ENCODE measurements around the gene ARHGDIG.

The ARHGDIG gene

GRCh38 chr16:259814-260253, 20.6 kb upstream of the ARHGDIG start:
- Histone ChIP-seq H3K9ac (peak overlapping the region in 1 of 11 experiments; percentile 20; a peak in 1 of 22 replicates), H4K20me1 (peaks cover 0 to 50% (median 0%) of the 10 kb centered on the region in 11 experiments; a peak in 7 of 22 replicates), H3K27ac (peak overlapping the region in 2 of 11 experiments; percentile 20 to 21; a peak in 4 of 22 replicates), H3K4me2 (peak overlapping the region in 4 of 11 experiments; percentile 43 to 71 (median 56); a peak in 9 of 22 replicates), H3K36me3 (peaks cover 69 to 94% (median 88%) of the 10 kb centered on the region in 11 experiments), H3K4me3 (no peak overlapping the region), H3K27me3 (no peaks in the 10 kb centered on the region), H3K9me3 (replicated peaks in 1 of 11) (peaks cover 0 to 8% (median 0%) of the 10 kb centered on the region in 11 experiments; a peak in 3 of 22 replicates), H3K4me1 (peaks cover 5 to 31% (median 22%) of the 10 kb centered on the region in 10 experiments)
- TF ChIP-seq Cebpa-rat (IDR thresholded peaks at IDR 0.05): no peak

GRCh38 chr16:260326-260725, 20.1 kb upstream of the ARHGDIG start:
- peaks cover 0 to 55% (median 0%) of the 10 kb centered on the region in 11 experiments; a peak in 7 of 22 replicates for H4K20me1 ChIP-seq
- no peak for TF ChIP-seq Cebpa-rat (IDR thresholded peaks at IDR 0.05)
- H3K27me3 ChIP-seq: no peaks in the 10 kb centered on the region
- H3K9me3 ChIP-seq (replicated peaks in 1 of 11): peaks cover 0 to 7% (median 0%) of the 10 kb centered on the region in 11 experiments; a peak in 3 of 22 replicates
- H3K27ac ChIP-seq: peak overlapping the region in 1 of 11 experiments; percentile 20; a peak in 1 of 22 replicates
- no peak overlapping the region for H3K4me3 ChIP-seq
- peaks cover 5 to 26% (median 17%) of the 10 kb centered on the region in 10 experiments; a peak in 19 of 20 replicates for H3K4me1 ChIP-seq
- no peak overlapping the region for H3K9ac ChIP-seq
- peaks cover 70 to 94% (median 88%) of the 10 kb centered on the region in 11 experiments for H3K36me3 ChIP-seq
- H3K4me2 ChIP-seq: no peak overlapping the region

- Histone ChIP-seq H3K4me3 (no peak overlapping the region), H3K4me1 (peaks cover 0 to 18% (median 12%) of the 10 kb centered on the region in 10 experiments; a peak in 16 of 20 replicates), H3K9ac (no peak overlapping the region; a peak in 1 of 22 replicates), H4K20me1 (peaks cover 0 to 64% (median 0%) of the 10 kb centered on the region in 11 experiments; a peak in 9 of 22 replicates), H3K27ac (no peak overlapping the region), H3K36me3 (peaks cover 66 to 94% (median 83%) of the 10 kb centered on the region in 11 experiments), H3K4me2 (no peak overlapping the region), H3K27me3 (no peaks in the 10 kb centered on the region), H3K9me3 (replicated peaks in 1 of 11) (no peaks in the 10 kb centered on the region; a peak in 1 of 22 replicates)
- TF ChIP-seq Cebpa-rat (IDR thresholded peaks at IDR 0.05): no peak
Observed at GRCh38 chr16:261031-261691, 19.2 kb upstream of the ARHGDIG start.

DNA sequence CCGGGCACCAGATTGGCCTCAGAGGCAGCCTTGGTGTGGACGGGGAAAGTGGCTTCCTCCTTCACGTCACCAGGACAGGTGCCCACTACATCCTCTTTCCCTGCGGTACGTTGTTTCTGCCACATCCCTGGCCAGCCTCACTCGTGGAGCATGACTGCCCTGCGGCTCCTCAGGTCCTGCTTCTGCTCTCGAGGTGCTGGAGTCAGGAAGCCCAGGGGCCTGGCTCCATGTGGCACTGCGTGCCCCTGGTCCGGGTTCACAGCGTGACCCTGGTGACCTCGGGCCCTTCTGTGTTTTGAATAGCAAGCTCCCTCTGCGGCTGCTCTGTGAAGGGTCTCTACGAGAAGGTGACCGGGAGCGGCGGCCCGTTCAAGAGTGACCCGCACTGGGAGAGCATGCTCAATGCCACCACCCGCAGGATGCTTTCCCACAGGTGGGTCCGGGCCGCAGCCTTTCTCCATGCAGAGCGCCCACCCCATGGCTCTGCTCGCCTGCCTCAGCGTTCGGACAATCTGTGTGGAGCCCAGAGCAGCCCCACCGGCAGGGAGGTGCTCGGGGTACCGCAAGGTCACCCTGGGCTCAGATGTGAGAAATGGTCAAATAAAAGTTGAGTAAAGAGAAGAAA, 18.2 kb upstream of the ARHGDIG start:
- no peak overlapping the region for H3K9ac ChIP-seq
- H3K36me3 ChIP-seq: peaks cover 55 to 87% (median 73%) of the 10 kb centered on the region in 11 experiments
- H3K9me3 ChIP-seq (replicated peaks in 1 of 11): no peaks in the 10 kb centered on the region
- H3K27ac ChIP-seq: no peak overlapping the region
- no peaks in the 10 kb centered on the region for H3K27me3 ChIP-seq
- no peak overlapping the region for H3K4me3 ChIP-seq
- H3K4me2 ChIP-seq: no peak overlapping the region
- peaks cover 0 to 74% (median 0%) of the 10 kb centered on the region in 11 experiments; a peak in 9 of 22 replicates for H4K20me1 ChIP-seq
- no peak for TF ChIP-seq Cebpa-rat (IDR thresholded peaks at IDR 0.05)
- peaks cover 0 to 16% (median 12%) of the 10 kb centered on the region in 10 experiments; a peak in 16 of 20 replicates for H3K4me1 ChIP-seq

- H4K20me1 ChIP-seq: peaks cover 0 to 81% (median 0%) of the 10 kb centered on the region in 11 experiments; a peak in 9 of 22 replicates
- H3K36me3 ChIP-seq: peaks cover 49 to 79% (median 66%) of the 10 kb centered on the region in 11 experiments
- no peak overlapping the region for H3K9ac ChIP-seq
- no peak overlapping the region for H3K27ac ChIP-seq
- no peaks in the 10 kb centered on the region for H3K9me3 ChIP-seq (replicated peaks in 1 of 11)
- no peaks in the 10 kb centered on the region for H3K27me3 ChIP-seq
- H3K4me1 ChIP-seq: peaks cover 0 to 16% (median 12%) of the 10 kb centered on the region in 10 experiments; a peak in 16 of 20 replicates
- no peak for TF ChIP-seq Cebpa-rat (IDR thresholded peaks at IDR 0.05)
- no peak overlapping the region for H3K4me3 ChIP-seq
- H3K4me2 ChIP-seq: no peak overlapping the region
Observed at GRCh38 chr16:263182-263774, 17.1 kb upstream of the ARHGDIG start.

- Histone ChIP-seq H4K20me1 (peaks cover 0 to 87% (median 0%) of the 10 kb centered on the region in 11 experiments; a peak in 9 of 22 replicates), H3K4me3 (no peak overlapping the region), H3K9ac (no peak overlapping the region), H3K27me3 (no peaks in the 10 kb centered on the region), H3K4me1 (peaks cover 0 to 12% (median 7%) of the 10 kb centered on the region in 10 experiments; a peak in 16 of 20 replicates), H3K36me3 (peaks cover 49 to 75% (median 64%) of the 10 kb centered on the region in 11 experiments), H3K27ac (no peak overlapping the region), H3K4me2 (no peak overlapping the region), H3K9me3 (replicated peaks in 1 of 11) (no peaks in the 10 kb centered on the region)
- TF ChIP-seq Cebpa-rat (IDR thresholded peaks at IDR 0.05): no peak
Observed at GRCh38 chr16:263944-264343, 16.4 kb upstream of the ARHGDIG start.

DNA sequence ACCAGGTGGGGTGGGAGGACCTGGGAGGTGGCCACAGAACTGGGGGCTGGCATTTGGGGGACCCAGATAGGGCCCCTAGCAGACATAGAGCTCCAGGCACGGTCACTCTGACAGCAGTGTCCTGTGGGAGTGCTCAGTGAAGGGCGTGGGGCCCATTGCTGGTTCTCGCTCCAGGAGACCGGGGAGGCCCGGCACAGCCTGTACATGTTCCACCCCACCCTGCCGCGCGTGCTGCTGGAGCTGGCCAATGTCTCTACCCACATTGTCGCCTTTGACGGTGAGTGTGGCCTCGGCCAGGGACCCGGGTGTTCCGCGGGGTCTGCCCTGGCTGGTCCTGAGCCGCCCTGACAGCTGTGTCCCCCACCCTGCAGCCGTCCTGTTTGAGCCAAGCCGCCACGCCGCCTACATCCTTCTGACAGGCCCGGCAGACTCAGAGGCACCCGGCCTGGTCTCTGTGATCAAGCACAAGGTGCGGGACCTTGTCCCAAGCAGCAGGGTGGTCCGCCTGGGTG, 15.9 kb upstream of the ARHGDIG start:
- H3K9ac ChIP-seq: no peak overlapping the region
- no peak for TF ChIP-seq Cebpa-rat (IDR thresholded peaks at IDR 0.05)
- peaks cover 0 to 91% (median 0%) of the 10 kb centered on the region in 11 experiments; a peak in 9 of 22 replicates for H4K20me1 ChIP-seq
- H3K27ac ChIP-seq: no peak overlapping the region
- no peaks in the 10 kb centered on the region for H3K27me3 ChIP-seq
- H3K9me3 ChIP-seq (replicated peaks in 1 of 11): no peaks in the 10 kb centered on the region
- peaks cover 47 to 71% (median 60%) of the 10 kb centered on the region in 11 experiments for H3K36me3 ChIP-seq
- no peak overlapping the region for H3K4me3 ChIP-seq
- H3K4me1 ChIP-seq: peaks cover 0 to 6% (median 1%) of the 10 kb centered on the region in 10 experiments; a peak in 11 of 20 replicates
- no peak overlapping the region for H3K4me2 ChIP-seq

DNA sequence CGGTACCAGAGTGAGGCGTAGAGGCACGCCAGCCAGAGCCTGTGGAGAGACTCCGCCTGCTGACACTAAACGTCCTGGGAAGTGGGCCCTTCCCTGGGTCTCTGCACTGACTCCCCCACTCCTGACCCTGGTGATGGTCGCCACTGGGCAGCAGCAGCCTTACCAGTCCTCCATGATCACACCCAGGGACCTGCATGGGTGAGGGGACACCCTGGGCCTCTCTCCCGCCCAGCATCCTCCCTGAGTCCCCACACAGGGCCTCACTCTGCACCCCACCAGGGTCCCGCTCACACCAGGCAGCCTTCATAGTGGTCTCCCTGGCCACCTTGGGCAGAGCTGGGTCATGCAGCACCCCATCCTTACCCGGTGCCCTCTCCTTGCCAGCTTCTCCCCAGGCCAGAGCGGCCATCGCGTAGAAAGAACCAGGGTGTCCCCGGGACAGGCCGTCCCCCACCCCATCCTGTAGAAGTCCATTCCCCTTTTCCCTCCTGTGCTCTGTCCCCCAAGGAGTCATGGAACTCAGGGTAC, 15.3 kb upstream of the ARHGDIG start:
- H3K4me1 ChIP-seq: peaks cover 0 to under 1% (median 0%) of the 10 kb centered on the region in 10 experiments; a peak in 3 of 20 replicates
- peaks cover 41 to 65% (median 55%) of the 10 kb centered on the region in 11 experiments for H3K36me3 ChIP-seq
- H3K27me3 ChIP-seq: no peaks in the 10 kb centered on the region
- no peak for TF ChIP-seq Cebpa-rat (IDR thresholded peaks at IDR 0.05)
- no peaks in the 10 kb centered on the region for H3K9me3 ChIP-seq (replicated peaks in 1 of 11)
- H3K27ac ChIP-seq: no peak overlapping the region
- H3K4me2 ChIP-seq: no peak overlapping the region
- peaks cover 0 to 88% (median 0%) of the 10 kb centered on the region in 11 experiments; a peak in 8 of 22 replicates for H4K20me1 ChIP-seq
- no peak overlapping the region for H3K4me3 ChIP-seq
- H3K9ac ChIP-seq: no peak overlapping the region

Data from BLaER1 treated with 17β-estradiol and CSF1 and Interleukin-3, amounts not matched to agents 10 nM and 100 nM (cell line).